SK-N-SH treated with all-trans-retinoic acid at 6 μM for 48 hours (cell line): ENCODE data around the gene OR10AD1.

ENCODE experiments used
- CSDC2 ChIP-seq: fragments of 250-450 bp; sonication (Bioruptor Pico); IDR thresholded peaks from 2 replicates; pipeline ENCODE4 v1.5.0; 2020; ENCODE audit warnings: mild to moderate bottlenecking, moderate library complexity
- ISL1 ChIP-seq: fragments of 250-450 bp; sonication (Bioruptor Pico); IDR thresholded peaks from 2 replicates; pipeline ENCODE4 v2.1.2; 2022; ENCODE audit warnings: mild to moderate bottlenecking, moderate library complexity
- PPARA ChIP-seq: fragments of 250-450 bp; sonication (Bioruptor Pico); IDR thresholded peaks from 2 replicates; pipeline ENCODE4 v1.5.0; 2020; ENCODE audit warnings: mild to moderate bottlenecking, borderline replicate concordance
- RARB ChIP-seq: fragments of 250-450 bp; sonication (Bioruptor Pico); IDR thresholded peaks from 2 replicates; pipeline ENCODE4 v1.8.0; 2021; ENCODE audit warnings: mild to moderate bottlenecking, moderate library complexity
- ZC3H10 ChIP-seq: fragments of 250-450 bp; sonication (Bioruptor Pico); IDR thresholded peaks from 2 replicates; pipeline ENCODE4 v1.5.1; 2021; ENCODE audit warnings: mild to moderate bottlenecking, moderate library complexity
- ZFP3 ChIP-seq: fragments of 250-450 bp; sonication (Bioruptor Pico); IDR thresholded peaks from 2 replicates; pipeline ENCODE4 v1.5.0; 2020; ENCODE audit warnings: mild to moderate bottlenecking, moderate library complexity
- ZFP30 ChIP-seq: fragments of 450-650 bp; formaldehyde crosslinking; IDR thresholded peaks from 2 replicates; pipeline ENCODE4 v1.5.0; 2022; ENCODE audit warnings: mild to moderate bottlenecking, moderate library complexity
- TF ChIP-seq, protein P1 (sequence below): fragments of 250-450 bp; sonication (Bioruptor Pico); IDR thresholded peaks from 2 replicates; pipeline ENCODE4 v1.8.0; 2021; ENCODE audit warnings: low read depth, mild to moderate bottlenecking, moderate library complexity, borderline replicate concordance
- TF ChIP-seq, protein P2 (sequence below): fragments of 250-450 bp; sonication (Bioruptor Pico); IDR thresholded peaks from 2 replicates; pipeline ENCODE4 v1.5.1; 2020; ENCODE audit warnings: low read depth, mild to moderate bottlenecking, moderate library complexity

DNA sequence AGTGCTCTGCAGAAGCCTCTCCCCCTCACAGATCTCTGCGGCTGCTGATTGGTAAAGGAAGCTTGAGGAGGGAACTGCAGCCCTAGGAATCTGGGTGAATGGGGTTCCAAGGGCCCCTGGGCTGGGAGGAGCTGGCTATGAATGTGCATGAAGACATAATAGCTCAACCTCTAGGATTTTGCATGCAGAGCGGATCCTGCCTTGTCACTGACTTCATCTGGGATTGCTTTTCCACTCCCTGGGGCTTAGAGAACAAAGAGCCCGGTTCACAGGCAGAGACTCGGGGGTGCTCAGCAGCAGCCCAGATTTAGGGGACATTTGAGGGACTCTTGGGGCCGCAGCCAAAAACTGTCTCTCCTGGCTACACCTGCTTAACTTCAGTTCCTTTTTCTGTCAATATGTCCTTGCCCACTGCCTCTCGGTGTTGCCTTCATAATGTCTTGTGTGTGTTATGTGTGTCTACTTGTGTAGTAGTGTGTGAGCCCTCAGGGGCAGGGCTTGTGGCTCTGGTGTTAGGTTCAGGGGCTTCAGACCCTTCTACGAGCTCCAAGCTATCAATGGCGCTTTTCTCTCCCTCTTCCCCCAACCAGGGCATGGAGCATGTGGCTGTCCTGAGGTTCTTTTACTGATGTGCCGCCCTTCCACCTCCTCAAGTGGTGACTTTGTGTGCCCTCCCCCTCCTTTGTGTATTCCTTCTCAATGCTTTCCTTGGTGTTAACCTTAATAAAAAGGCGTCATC is 17.7 kb downstream of the OR10AD1 start:
- TF ChIP-seq RARB, result no peak
- TF ChIP-seq PPARA (CRISPR knock-in tag), result no peak
- TF ChIP-seq CSDC2 (CRISPR knock-in tag), result no peak
- TF ChIP-seq ZFP3 (CRISPR knock-in tag), result no peak
- TF ChIP-seq, protein P1, sequence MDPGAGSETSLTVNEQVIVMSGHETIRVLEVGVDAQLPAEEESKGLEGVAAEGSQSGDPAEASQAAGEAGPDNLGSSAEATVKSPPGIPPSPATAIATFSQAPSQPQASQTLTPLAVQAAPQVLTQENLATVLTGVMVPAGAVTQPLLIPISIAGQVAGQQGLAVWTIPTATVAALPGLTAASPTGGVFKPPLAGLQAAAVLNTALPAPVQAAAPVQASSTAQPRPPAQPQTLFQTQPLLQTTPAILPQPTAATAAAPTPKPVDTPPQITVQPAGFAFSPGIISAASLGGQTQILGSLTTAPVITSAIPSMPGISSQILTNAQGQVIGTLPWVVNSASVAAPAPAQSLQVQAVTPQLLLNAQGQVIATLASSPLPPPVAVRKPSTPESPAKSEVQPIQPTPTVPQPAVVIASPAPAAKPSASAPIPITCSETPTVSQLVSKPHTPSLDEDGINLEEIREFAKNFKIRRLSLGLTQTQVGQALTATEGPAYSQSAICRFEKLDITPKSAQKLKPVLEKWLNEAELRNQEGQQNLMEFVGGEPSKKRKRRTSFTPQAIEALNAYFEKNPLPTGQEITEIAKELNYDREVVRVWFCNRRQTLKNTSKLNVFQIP (CRISPR knock-in tag), result no peak
- no peak for TF ChIP-seq ZFP30 (CRISPR knock-in tag)
- no peak for TF ChIP-seq ISL1
- TF ChIP-seq, protein P2, sequence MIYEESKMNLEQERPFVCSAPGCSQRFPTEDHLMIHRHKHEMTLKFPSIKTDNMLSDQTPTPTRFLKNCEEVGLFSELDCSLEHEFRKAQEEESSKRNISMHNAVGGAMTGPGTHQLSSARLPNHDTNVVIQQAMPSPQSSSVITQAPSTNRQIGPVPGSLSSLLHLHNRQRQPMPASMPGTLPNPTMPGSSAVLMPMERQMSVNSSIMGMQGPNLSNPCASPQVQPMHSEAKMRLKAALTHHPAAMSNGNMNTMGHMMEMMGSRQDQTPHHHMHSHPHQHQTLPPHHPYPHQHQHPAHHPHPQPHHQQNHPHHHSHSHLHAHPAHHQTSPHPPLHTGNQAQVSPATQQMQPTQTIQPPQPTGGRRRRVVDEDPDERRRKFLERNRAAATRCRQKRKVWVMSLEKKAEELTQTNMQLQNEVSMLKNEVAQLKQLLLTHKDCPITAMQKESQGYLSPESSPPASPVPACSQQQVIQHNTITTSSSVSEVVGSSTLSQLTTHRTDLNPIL, result no peak
- no peak for TF ChIP-seq ZC3H10 (CRISPR knock-in tag)
